Trophoblast cell (in vitro differentiated cells and primary cell): ENCODE data around the gene IQCF6.

Source experiments
- DNase-seq, 2 donors: peaks; one replicate each; pipeline ENCODE4 v3.0.0-alpha.2; 2016
- H2AFZ ChIP-seq: 2 replicates; pipeline ENCODE4 v1.6.1; 2013; ENCODE audit warnings: low read length, moderate library complexity, mild to moderate bottlenecking; ENCODE audit not compliant: insufficient read depth, poor library complexity
- H2AK5ac ChIP-seq: 2 replicates; pipeline ENCODE4 v1.6.1; 2013; ENCODE audit warnings: mild to moderate bottlenecking, low read length
- H2BK120ac ChIP-seq: 2 replicates; pipeline ENCODE4 v1.6.1; 2013; ENCODE audit warnings: low read length, mild to moderate bottlenecking, moderate library complexity; ENCODE audit not compliant: insufficient read depth, poor library complexity
- H2BK12ac ChIP-seq: 2 replicates; pipeline ENCODE4 v1.6.1; 2013; ENCODE audit warnings: mild to moderate bottlenecking, low read length, moderate library complexity
- H2BK5ac ChIP-seq: 2 replicates; pipeline ENCODE4 v1.6.1; 2013; ENCODE audit warnings: low read length, low read depth, moderate library complexity, mild to moderate bottlenecking; ENCODE audit not compliant: poor library complexity
- H3K14ac ChIP-seq: 2 replicates; pipeline ENCODE4 v1.6.1; 2013; ENCODE audit warnings: mild to moderate bottlenecking, low read length
- H3K18ac ChIP-seq: 2 replicates; pipeline ENCODE4 v1.6.1; 2013; ENCODE audit warnings: mild to moderate bottlenecking, low read length
- H3K23ac ChIP-seq: 2 replicates; pipeline ENCODE4 v1.6.1; 2013; ENCODE audit warnings: low read length
- H3K27ac ChIP-seq: 2 replicates; pipeline ENCODE4 v1.5.1; 2013; ENCODE audit warnings: low read depth, mild to moderate bottlenecking, inconsistent platforms, low read length, moderate library complexity
- H3K27me3 ChIP-seq: 2 replicates; pipeline ENCODE4 v1.6.1; 2013; ENCODE audit warnings: inconsistent platforms, mild to moderate bottlenecking, low read length, moderate library complexity; ENCODE audit not compliant: insufficient read depth
- H3K36me3 ChIP-seq, 2 experiments: 1 replicate in 1 of 2; 2 replicates in 1 of 2; pipeline ENCODE4 v1.6.1; 2013; ENCODE audit warnings: low read length in 2 of 2, mild to moderate bottlenecking in 2 of 2, moderate library complexity in 1 of 2; ENCODE audit not compliant: insufficient read depth in 2 of 2, control insufficient read depth in 1 of 2
- H3K4ac ChIP-seq: 2 replicates; pipeline ENCODE4 v1.6.1; 2013; ENCODE audit warnings: low read depth, mild to moderate bottlenecking, low read length, moderate library complexity
- H3K4me1 ChIP-seq, 2 experiments: 1 replicate in 1 of 2; 2 replicates in 1 of 2; pipeline ENCODE4 v1.6.1; 2013; ENCODE audit warnings: low read length in 2 of 2, mild to moderate bottlenecking in 2 of 2, moderate library complexity in 1 of 2; ENCODE audit not compliant: insufficient read depth in 2 of 2, control insufficient read depth in 1 of 2
- H3K4me2 ChIP-seq: 2 replicates; pipeline ENCODE4 v1.6.1; 2013; ENCODE audit warnings: inconsistent platforms, mild to moderate bottlenecking, low read length, moderate library complexity
- H3K4me3 ChIP-seq: 2 replicates; pipeline ENCODE4 v1.5.1; 2013; ENCODE audit warnings: mild to moderate bottlenecking, low read depth, low read length, inconsistent platforms
- H3K79me1 ChIP-seq: one replicate; pipeline ENCODE4 v1.6.1; 2013; ENCODE audit warnings: low read length
- H3K79me2 ChIP-seq: 2 replicates; pipeline ENCODE4 v1.6.1; 2013; ENCODE audit warnings: low read length, mild to moderate bottlenecking; ENCODE audit not compliant: control insufficient read depth, insufficient read depth, poor library complexity
- H3K9ac ChIP-seq: 2 replicates; pipeline ENCODE4 v1.6.1; 2013; ENCODE audit warnings: mild to moderate bottlenecking, low read length
- H3K9me3 ChIP-seq: 2 replicates; pipeline ENCODE4 v1.6.1; 2013; ENCODE audit warnings: low read depth, mild to moderate bottlenecking, control low read depth, inconsistent platforms, low read length; ENCODE audit not compliant: insufficient read depth
- H4K12ac ChIP-seq: 2 replicates; pipeline ENCODE4 v1.6.1; 2013; ENCODE audit warnings: low read depth, mild to moderate bottlenecking, low read length, moderate library complexity
- H4K8ac ChIP-seq: 2 replicates; pipeline ENCODE4 v1.6.1; 2013; ENCODE audit warnings: low read depth, mild to moderate bottlenecking, low read length, moderate library complexity
- H4K91ac ChIP-seq: one replicate; pipeline ENCODE4 v1.6.1; 2013; ENCODE audit warnings: low read depth, mild to moderate bottlenecking, low read length, moderate library complexity
- WGBS: extraction: QIAGEN DNeasy Blood & Tissue Kit; methylation state at CpG from one replicate; pipeline ENCODE4 v1.1.7; 2013; ENCODE audit warnings: missing lambda C conversion rate; ENCODE audit not compliant: insufficient read length, insufficient coverage; ENCODE audit errors: extremely low coverage; 5-methylcytosine and 5-hydroxymethylcytosine counted together

Gene IQCF6

DNA sequence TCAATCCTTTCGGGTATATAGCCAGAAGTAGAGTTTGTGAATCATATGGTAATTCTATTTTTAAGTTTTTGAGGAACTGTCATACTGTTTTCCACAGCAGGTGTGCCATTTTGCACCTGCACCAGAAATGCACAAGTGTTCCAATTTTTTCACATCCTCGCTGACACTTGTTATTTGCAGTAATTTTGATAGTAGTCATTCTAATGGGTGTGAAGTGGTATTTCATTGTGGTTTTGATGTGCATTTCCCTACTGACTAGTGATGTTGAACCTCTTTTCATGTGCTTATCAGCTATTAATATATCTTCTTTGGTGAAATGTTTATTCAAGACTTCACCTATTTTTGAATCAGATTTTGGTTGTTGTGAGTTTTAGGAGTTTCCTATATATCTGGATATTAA, 43.1 kb downstream of the IQCF6 start:
- no peak overlapping the region for H2BK120ac ChIP-seq
- H4K91ac ChIP-seq = no peak overlapping the region
- no peak overlapping the region for H3K23ac ChIP-seq
- peaks cover 0 to 4% of the 10 kb centered on the region in 2 experiments for H3K4me1 ChIP-seq
- H3K14ac ChIP-seq = no peak overlapping the region
- H3K36me3 ChIP-seq = no peaks in the 10 kb centered on the region
- no peak overlapping the region for H3K27ac ChIP-seq
- no peak overlapping the region for H3K4me3 ChIP-seq
- DNase-seq = no peak
- H4K8ac ChIP-seq = no peak overlapping the region
- no peak overlapping the region for H3K4ac ChIP-seq
- no peak overlapping the region for H3K18ac ChIP-seq
- no peaks in the 10 kb centered on the region for H3K79me2 ChIP-seq
- no peaks in the 10 kb centered on the region for H3K79me1 ChIP-seq
- H2BK5ac ChIP-seq = no peak overlapping the region
- no peaks in the 10 kb centered on the region for H3K27me3 ChIP-seq
- no peaks in the 10 kb centered on the region for H3K9me3 ChIP-seq
- no peak overlapping the region for H2AFZ ChIP-seq
- no peak overlapping the region for H2AK5ac ChIP-seq
- no peak overlapping the region for H4K12ac ChIP-seq
- H3K4me2 ChIP-seq = no peak overlapping the region
- no CpG with 5 or more reads among the region's 2 CpGs for WGBS
- H3K9ac ChIP-seq = no peak overlapping the region
- no peak overlapping the region for H2BK12ac ChIP-seq

DNA sequence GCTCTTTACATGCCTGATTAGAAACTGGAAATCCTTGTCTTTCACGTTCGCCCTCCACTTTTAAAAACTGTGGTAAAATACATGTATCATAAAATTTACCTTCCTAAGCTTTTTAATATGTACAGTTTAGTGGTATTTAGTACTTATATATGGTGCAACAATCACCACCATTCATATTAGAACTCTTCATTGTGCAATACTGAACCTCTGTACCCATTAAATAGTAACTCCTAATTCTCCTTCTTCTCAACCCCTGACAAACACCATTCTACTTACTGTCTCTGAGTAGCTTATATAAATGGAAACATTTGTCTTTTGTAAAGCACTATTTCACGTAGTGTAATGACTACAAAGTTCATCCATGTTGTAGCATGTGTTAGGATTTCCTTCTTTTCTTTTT, 44.0 kb downstream of the IQCF6 start:
- Histone ChIP-seq H3K79me2 (no peaks in the 10 kb centered on the region), H2BK5ac (no peak overlapping the region), H3K79me1 (no peaks in the 10 kb centered on the region), H3K14ac (no peak overlapping the region), H3K36me3 (no peaks in the 10 kb centered on the region), H2AK5ac (no peak overlapping the region), H3K27me3 (no peaks in the 10 kb centered on the region), H3K4me3 (no peak overlapping the region), H3K4ac (no peak overlapping the region), H4K91ac (no peak overlapping the region), H4K12ac (no peak overlapping the region), H3K23ac (no peak overlapping the region), H3K9me3 (no peaks in the 10 kb centered on the region), H3K27ac (no peak overlapping the region), H3K4me2 (no peak overlapping the region), H2BK12ac (no peak overlapping the region), H2BK120ac (no peak overlapping the region), H3K18ac (no peak overlapping the region), H3K9ac (no peak overlapping the region), H2AFZ (no peak overlapping the region), H4K8ac (no peak overlapping the region), H3K4me1 (peaks cover 0 to 4% of the 10 kb centered on the region in 2 experiments)
- DNase-seq = no peak
- no CpG with 5 or more reads among the region's 3 CpGs for WGBS

DNA sequence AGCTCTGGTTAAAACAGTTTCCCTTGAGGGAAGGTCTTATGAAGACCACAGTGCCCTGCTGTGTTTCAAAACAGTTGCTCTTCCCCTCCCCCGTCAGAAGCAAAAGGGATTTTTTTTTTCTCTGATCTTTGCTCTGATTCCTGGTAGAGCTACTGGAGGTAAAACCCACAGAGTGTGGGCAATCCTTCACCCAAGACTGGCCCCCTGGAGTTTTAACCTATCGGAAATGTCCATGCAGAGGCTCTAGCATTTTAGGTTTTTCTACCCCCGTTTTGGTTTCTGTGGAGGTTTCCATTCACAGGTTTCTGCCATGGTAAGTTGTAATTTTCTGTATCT, 44.5 kb downstream of the IQCF6 start:
- no CpG with 5 or more reads among the region's 3 CpGs for WGBS
- Histone ChIP-seq H3K18ac (no peak overlapping the region), H3K27ac (no peak overlapping the region), H3K79me2 (no peaks in the 10 kb centered on the region), H3K79me1 (no peaks in the 10 kb centered on the region), H3K23ac (no peak overlapping the region), H3K4me3 (no peak overlapping the region), H3K4me2 (no peak overlapping the region), H3K9ac (no peak overlapping the region), H2AK5ac (no peak overlapping the region), H3K27me3 (no peaks in the 10 kb centered on the region), H3K36me3 (no peaks in the 10 kb centered on the region), H2BK120ac (no peak overlapping the region), H3K4ac (no peak overlapping the region), H4K12ac (no peak overlapping the region), H2BK12ac (no peak overlapping the region), H3K4me1 (peaks cover 0 to 4% of the 10 kb centered on the region in 2 experiments), H4K8ac (no peak overlapping the region), H3K14ac (no peak overlapping the region), H2BK5ac (no peak overlapping the region), H4K91ac (no peak overlapping the region), H2AFZ (no peak overlapping the region), H3K9me3 (no peaks in the 10 kb centered on the region)
- no peak for DNase-seq

DNA sequence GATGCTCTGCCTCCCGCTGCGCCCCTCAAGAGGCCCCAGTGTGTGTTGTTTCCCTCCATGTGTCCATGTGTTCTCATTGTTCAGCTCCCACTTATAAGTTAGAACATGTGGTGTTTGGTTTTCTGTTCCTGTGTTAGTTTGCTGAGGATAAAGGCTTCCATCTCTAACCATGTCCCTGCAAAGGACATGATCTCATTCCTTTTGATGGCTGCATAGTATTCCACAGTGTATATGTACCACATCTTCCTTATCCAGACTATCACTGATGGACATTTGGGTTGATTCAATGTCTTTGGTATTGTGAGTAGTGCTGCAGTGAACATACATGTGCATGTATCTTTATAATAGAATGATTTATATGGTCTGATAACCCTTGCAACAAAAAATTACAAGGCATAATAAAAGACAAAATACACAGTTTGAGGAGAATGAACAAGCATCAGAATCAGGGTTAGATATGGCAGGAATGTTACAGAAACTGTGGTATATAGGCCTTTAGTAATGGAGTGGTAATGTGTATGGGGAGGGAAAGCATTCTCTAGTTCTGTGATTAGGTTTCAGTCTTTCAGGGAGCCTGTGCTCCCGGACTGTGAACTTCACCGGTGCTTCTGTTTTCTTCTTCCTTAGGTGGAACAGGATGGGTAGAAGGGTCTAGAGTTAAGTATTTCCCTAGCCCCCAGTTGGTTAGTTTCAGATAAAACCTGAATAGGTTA, 45.0 kb downstream of the IQCF6 start:
- H3K4me3 ChIP-seq = no peak overlapping the region
- no peaks in the 10 kb centered on the region for H3K27me3 ChIP-seq

More for the DNA sequence above, 45.0 kb downstream of the IQCF6 start:
- no peak overlapping the region for H4K8ac ChIP-seq
- no peak overlapping the region for H2AFZ ChIP-seq
- no CpG with 5 or more reads among the region's 4 CpGs for WGBS
- H4K12ac ChIP-seq = no peak overlapping the region
- no peak overlapping the region for H3K4me2 ChIP-seq
- no peak overlapping the region for H2AK5ac ChIP-seq
- H3K36me3 ChIP-seq = no peaks in the 10 kb centered on the region
- DNase-seq = no peak
- no peaks in the 10 kb centered on the region for H3K79me1 ChIP-seq
- no peak overlapping the region for H3K9ac ChIP-seq
- no peak overlapping the region for H4K91ac ChIP-seq
- H3K4me1 ChIP-seq = peaks cover 0 to 4% of the 10 kb centered on the region in 2 experiments
- no peak overlapping the region for H3K14ac ChIP-seq
- H3K23ac ChIP-seq = no peak overlapping the region
- no peak overlapping the region for H2BK12ac ChIP-seq
- no peak overlapping the region for H2BK120ac ChIP-seq
- H3K4ac ChIP-seq = no peak overlapping the region
- no peak overlapping the region for H2BK5ac ChIP-seq
- H3K27ac ChIP-seq = no peak overlapping the region
- no peak overlapping the region for H3K18ac ChIP-seq
- H3K9me3 ChIP-seq = no peaks in the 10 kb centered on the region
- H3K79me2 ChIP-seq = no peaks in the 10 kb centered on the region
